GM23338 (cell line): ENCODE data around the gene PSMB5. TPM values are rescaled to one million over a fixed set of nuclear protein-coding genes. Genes with fewer than 3 reads are reported as not detected.

Experiments used
- ATAC-seq: fragments of 200-7000 bp; cut with Tn5 transposase; 3 replicates; pipeline ENCODE4 v1.9.1; 2020
- DNase-seq: peaks from one replicate; pipeline ENCODE4 v3.0.0-alpha.2; 2015; ENCODE audit warnings: low spot score
- H2AFZ ChIP-seq: fragments of 200-600 bp; sonication (generic); 2 replicates; pipeline ENCODE4 v1.8.0; 2016; ENCODE audit warnings: antibody characterized with exemption, mild to moderate bottlenecking, moderate library complexity
- H3F3A ChIP-seq: fragments of 200-600 bp; sonication (generic); replicated peaks from 2 replicates; pipeline ENCODE4 v1.8.0; 2017; ENCODE audit warnings: antibody characterized with exemption, mixed run types, low read depth
- H3K27ac ChIP-seq: fragments of 200-600 bp; sonication (generic); 2 replicates; pipeline ENCODE4 v1.6.1; 2016; ENCODE audit warnings: low read depth
- H3K27me3 ChIP-seq: fragments of 200-600 bp; sonication (generic); 2 replicates; pipeline ENCODE4 v1.8.0; 2016; ENCODE audit warnings: mild to moderate bottlenecking, mixed run types, moderate library complexity; ENCODE audit not compliant: insufficient read depth
- H3K36me3 ChIP-seq: fragments of 200-600 bp; sonication (generic); 2 replicates; pipeline ENCODE4 v1.8.0; 2016; ENCODE audit warnings: mild to moderate bottlenecking; ENCODE audit not compliant: insufficient read depth
- H3K4me1 ChIP-seq: fragments of 200-600 bp; sonication (generic); 2 replicates; pipeline ENCODE4 v1.8.0; 2016; ENCODE audit warnings: mild to moderate bottlenecking, moderate library complexity; ENCODE audit not compliant: insufficient read depth
- H3K4me2 ChIP-seq: fragments of 200-600 bp; sonication (generic); 2 replicates; pipeline ENCODE4 v1.7.1; 2017; ENCODE audit warnings: mixed run types
- H3K4me3 ChIP-seq: fragments of 200-600 bp; sonication (generic); 2 replicates; pipeline ENCODE4 v1.6.1; 2016; ENCODE audit warnings: mixed run types
- H3K79me2 ChIP-seq: fragments of 200-600 bp; sonication (generic); replicated peaks from 2 replicates; pipeline ENCODE4 v1.8.0; 2017; ENCODE audit warnings: mild to moderate bottlenecking; ENCODE audit not compliant: insufficient read depth
- H3K9me2 ChIP-seq: fragments of 200-600 bp; sonication (generic); 2 replicates; pipeline ENCODE4 v1.8.0; 2017; ENCODE audit not compliant: insufficient read depth
- H4K20me1 ChIP-seq: fragments of 200-600 bp; sonication (generic); replicated peaks from 2 replicates; pipeline ENCODE4 v1.8.0; 2017; ENCODE audit warnings: mild to moderate bottlenecking; ENCODE audit not compliant: insufficient read depth
- H3K27ac Mint-ChIP-seq: 2 replicates; pipeline ENCODE4 v1.8.0; 2020; ENCODE audit warnings: inconsistent platforms, mild to moderate bottlenecking, moderate library complexity, mixed read lengths
- H3K27me3 Mint-ChIP-seq: 3 replicates; pipeline ENCODE4 v1.8.0; 2022; ENCODE audit warnings: low read depth, mild to moderate bottlenecking, moderate library complexity, mixed read lengths, inconsistent platforms; ENCODE audit not compliant: insufficient read depth, poor library complexity
- H3K36me3 Mint-ChIP-seq: 3 replicates; pipeline ENCODE4 v1.8.0; 2021; ENCODE audit warnings: low read depth, mild to moderate bottlenecking, inconsistent platforms, moderate library complexity, mixed read lengths
- H3K4me1 Mint-ChIP-seq: 3 replicates; pipeline ENCODE4 v1.8.0; 2020; ENCODE audit warnings: mild to moderate bottlenecking, inconsistent platforms, mixed read lengths
- H3K4me3 Mint-ChIP-seq: 3 replicates; pipeline ENCODE4 v1.8.0; 2021; ENCODE audit warnings: moderate library complexity, mild to moderate bottlenecking, inconsistent platforms, mixed read lengths
- H3K9me3 Mint-ChIP-seq: 3 replicates; pipeline ENCODE4 v1.8.0; 2020; ENCODE audit warnings: moderate library complexity, mild to moderate bottlenecking, inconsistent platforms, mixed read lengths
- CREB1 ChIP-seq: fragments of 250-450 bp; sonication (Bioruptor Pico); IDR thresholded peaks from 2 replicates; pipeline ENCODE4 v1.5.0; 2020; ENCODE audit warnings: low read depth, mild to moderate bottlenecking, moderate library complexity
- EZH2phosphoT487 ChIP-seq: fragments of 200-600 bp; sonication (generic); IDR thresholded peaks from one replicate; pipeline ENCODE4 v1.8.1; 2018; ENCODE audit warnings: antibody characterized with exemption; ENCODE audit not compliant: unreplicated experiment
- polyA plus RNA-seq: library from polyadenylated mRNA; unstranded; fragments of >200 nt; fragmentation: Nextera tagmentation; extraction: Ambion mirVana; gene quantifications from 2 replicates; pipeline ENCODE4 v1.2.1, GENCODE V29; 2016
- total RNA-seq: library from RNA; depleted of rRNA; stranded (reverse); fragments of >200 nt; shearing (Covaris generic); gene quantifications from 2 replicates; pipeline ENCODE4 v1.2.3, GENCODE V29; 2014
- TF ChIP-seq, protein P1 (sequence below), 2 experiments: fragments of 200-600 bp in 1 of 2; sonication (generic) in 1 of 2; conservative IDR thresholded peaks; 2 replicates each; pipeline versions ENCODE4 v1.5.1 to v1.6.1; 2016 to 2017; ENCODE audit warnings: antibody characterized with exemption in 2 of 2, low read depth in 2 of 2, mild to moderate bottlenecking in 2 of 2, moderate library complexity in 1 of 2

PSMB5 gene
- total and polyA plus RNA-seq, 2 experiments from 2014 or later: 265 to 341 TPM

DNA sequence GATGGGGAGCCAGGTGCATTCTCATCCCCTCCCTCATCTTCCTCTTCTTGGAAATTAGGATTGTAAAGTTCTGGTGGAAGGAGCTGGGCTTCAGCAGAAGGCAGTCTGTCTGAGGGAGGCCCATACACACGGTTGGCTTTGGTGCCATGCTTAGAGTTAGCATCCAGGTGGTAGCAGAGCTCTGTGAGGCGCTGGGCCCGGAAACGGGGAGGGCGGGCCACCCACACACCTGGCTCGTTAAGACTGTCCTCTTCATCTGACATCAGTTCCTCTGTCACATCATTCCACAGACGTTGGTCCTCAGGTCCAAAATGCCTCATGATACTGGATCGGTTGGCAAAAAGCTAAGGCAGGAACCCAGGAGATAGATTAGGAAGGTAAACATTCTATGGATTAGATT, 47.4 kb downstream of the PSMB5 start:
- peaks cover 15% of the 10 kb centered on the region for H3K36me3 Mint-ChIP-seq
- H3K27ac Mint-ChIP-seq: no peak overlapping the region
- Histone ChIP-seq H2AFZ (no peak overlapping the region), H3K36me3 (no peaks in the 10 kb centered on the region), H3K27ac (no peak overlapping the region), H3K79me2 (no peaks in the 10 kb centered on the region; the same call in 1 of the 2 replicates), H3K4me2 (no peak overlapping the region), H3K9me2 (no peaks in the 10 kb centered on the region), H3K27me3 (no peaks in the 10 kb centered on the region), H3K4me1 (0 out of 2 replicates have a peak, but pooled peaks cover 5% of the 10 kb centered on the region), H4K20me1 (no peaks in the 10 kb centered on the region; the same call in 1 of the 2 replicates), H3F3A (0 out of 2 replicates have a peak, but pooled peaks cover 6% of the 10 kb centered on the region), H3K4me3 (no peak overlapping the region)
- TF ChIP-seq CREB1 (CRISPR knock-in tag): no peak
- TF ChIP-seq, protein P1, sequence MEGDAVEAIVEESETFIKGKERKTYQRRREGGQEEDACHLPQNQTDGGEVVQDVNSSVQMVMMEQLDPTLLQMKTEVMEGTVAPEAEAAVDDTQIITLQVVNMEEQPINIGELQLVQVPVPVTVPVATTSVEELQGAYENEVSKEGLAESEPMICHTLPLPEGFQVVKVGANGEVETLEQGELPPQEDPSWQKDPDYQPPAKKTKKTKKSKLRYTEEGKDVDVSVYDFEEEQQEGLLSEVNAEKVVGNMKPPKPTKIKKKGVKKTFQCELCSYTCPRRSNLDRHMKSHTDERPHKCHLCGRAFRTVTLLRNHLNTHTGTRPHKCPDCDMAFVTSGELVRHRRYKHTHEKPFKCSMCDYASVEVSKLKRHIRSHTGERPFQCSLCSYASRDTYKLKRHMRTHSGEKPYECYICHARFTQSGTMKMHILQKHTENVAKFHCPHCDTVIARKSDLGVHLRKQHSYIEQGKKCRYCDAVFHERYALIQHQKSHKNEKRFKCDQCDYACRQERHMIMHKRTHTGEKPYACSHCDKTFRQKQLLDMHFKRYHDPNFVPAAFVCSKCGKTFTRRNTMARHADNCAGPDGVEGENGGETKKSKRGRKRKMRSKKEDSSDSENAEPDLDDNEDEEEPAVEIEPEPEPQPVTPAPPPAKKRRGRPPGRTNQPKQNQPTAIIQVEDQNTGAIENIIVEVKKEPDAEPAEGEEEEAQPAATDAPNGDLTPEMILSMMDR (conservative IDR thresholded peaks at IDR 0.05; ENCODE audit: low read depth in 2 of 2): peak in 1 of 2 experiments; percentile 26; a peak in 1 of 4 replicates
- ATAC-seq (no peak; the same call in 2 of the 3 replicates), DNase-seq (no peak)
- peaks cover 14% of the 10 kb centered on the region; the same call in 2 of the 3 replicates for H3K9me3 Mint-ChIP-seq
- H3K4me3 Mint-ChIP-seq: no peak overlapping the region
- H3K27me3 Mint-ChIP-seq: peaks cover 5% of the 10 kb centered on the region
- H3K4me1 Mint-ChIP-seq: peaks cover 5% of the 10 kb centered on the region; the same call in 2 of the 3 replicates

DNA sequence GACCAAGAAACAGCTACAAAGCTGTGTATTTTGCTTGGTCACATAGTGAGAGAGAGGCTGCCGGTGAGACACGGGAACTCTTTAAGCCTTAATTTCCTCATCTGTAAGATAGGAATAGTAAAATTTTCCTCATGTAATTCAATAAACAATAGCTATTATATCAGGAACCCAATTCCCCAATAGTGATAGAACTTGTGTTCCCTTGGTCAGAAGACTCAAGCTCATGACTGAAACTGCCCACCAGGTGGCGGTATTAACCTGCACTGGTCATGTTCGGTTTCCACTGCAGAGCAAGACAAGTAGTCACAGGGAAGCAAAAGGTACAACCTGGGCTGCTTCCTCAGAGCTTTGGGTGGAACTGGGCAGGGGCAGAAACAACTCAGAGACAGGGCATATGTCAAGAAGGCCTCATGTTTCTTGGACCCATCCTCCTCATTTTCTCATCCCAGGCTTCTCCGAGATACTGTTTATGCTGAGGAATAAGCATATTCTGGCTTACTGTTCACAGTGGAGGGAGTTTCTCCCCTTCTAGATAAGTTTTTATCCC, 48.1 kb downstream of the PSMB5 start:
- no peak overlapping the region for H2AFZ ChIP-seq
- H3K9me3 Mint-ChIP-seq: peaks cover 14% of the 10 kb centered on the region; the same call in 2 of the 3 replicates
- peak; percentile 36 for ATAC-seq
- TF ChIP-seq, protein P1 (conservative IDR thresholded peaks at IDR 0.05; ENCODE audit: low read depth in 2 of 2): peak; percentile 98
- no peak for TF ChIP-seq EZH2phosphoT487
- H3K4me3 ChIP-seq: no peak overlapping the region
- H3K36me3 ChIP-seq: no peaks in the 10 kb centered on the region
- H3K27ac Mint-ChIP-seq: no peak overlapping the region
- no peak overlapping the region for H3K27ac ChIP-seq
- peaks cover 15% of the 10 kb centered on the region for H3K36me3 Mint-ChIP-seq
- H3K4me3 Mint-ChIP-seq: no peak overlapping the region
- peaks cover 6% of the 10 kb centered on the region for H3K79me2 ChIP-seq
- H3K4me1 Mint-ChIP-seq: peaks cover 5% of the 10 kb centered on the region; the same call in 2 of the 3 replicates
- peak; percentile 94 for DNase-seq
- 0 out of 2 replicates have a peak, but pooled peaks cover 5% of the 10 kb centered on the region for H3K4me1 ChIP-seq
- H3F3A ChIP-seq: 0 out of 2 replicates have a peak, but pooled peaks cover 6% of the 10 kb centered on the region
- peaks cover 8% of the 10 kb centered on the region for H3K27me3 Mint-ChIP-seq
- no peaks in the 10 kb centered on the region for H3K9me2 ChIP-seq
- H3K4me2 ChIP-seq: no peak overlapping the region
- peaks cover 6% of the 10 kb centered on the region for H3K27me3 ChIP-seq
- H4K20me1 ChIP-seq: no peaks in the 10 kb centered on the region; the same call in 1 of the 2 replicates
